GM21825 (cell line): Measurements from ENCODE around the gene ARHGAP32.

Source experiments
- ATAC-seq: cut with Tn5 transposase; IDR thresholded peaks from one replicate; pipeline ENCODE4 v1.9.1; 2021; ENCODE audit warnings: mild to moderate bottlenecking, moderate library complexity; ENCODE audit not compliant: unreplicated experiment

Gene ARHGAP32

GRCh38 chr11:128917144-128917724 is 274.9 kb downstream of the ARHGAP32 start:
- no peak for ATAC-seq

DNA sequence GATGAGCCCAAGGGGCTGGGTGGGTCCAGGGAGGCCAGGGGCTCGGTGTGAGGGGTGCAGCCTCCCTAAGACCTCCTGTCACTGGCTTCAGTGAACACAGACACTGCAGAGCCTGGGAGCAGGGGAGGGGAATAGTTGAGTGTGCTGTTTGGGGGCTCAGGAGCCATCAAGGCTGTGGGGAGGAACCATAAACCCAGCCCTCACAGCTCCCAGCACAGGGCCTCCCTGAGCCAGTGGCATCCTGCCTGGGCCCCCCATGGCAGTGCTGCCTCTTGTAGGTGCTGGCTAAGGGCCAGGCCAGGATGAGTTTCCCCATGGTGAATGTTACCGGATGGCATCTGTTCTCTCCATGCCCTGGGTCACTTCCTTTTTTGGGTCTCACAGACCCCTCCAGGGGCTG is 275.4 kb downstream of the ARHGAP32 start:
- no peak for ATAC-seq

DNA sequence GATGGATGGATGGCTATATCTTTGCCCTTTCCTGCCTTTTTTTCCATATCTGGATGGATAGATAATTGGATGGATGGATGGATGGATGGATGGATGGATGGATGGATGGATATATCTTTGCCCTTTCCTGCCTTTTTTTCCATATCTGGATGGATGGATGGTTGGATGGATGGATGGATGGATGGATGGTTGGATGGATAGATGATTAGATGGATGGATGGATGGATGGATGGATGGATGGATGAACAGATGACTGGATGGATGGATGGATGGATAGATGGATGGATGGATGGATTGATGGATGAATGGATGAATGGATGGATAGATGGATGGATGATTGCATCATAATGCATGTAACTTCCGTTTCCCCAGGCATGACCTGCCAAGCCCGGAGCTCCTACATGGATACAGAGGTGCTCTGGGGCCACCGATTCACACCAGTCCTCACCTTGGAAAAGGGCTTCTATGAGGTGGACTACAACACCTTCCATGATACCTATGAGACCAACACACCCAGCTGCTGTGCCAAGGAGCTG is 276.0 kb downstream of the ARHGAP32 start:
- ATAC-seq: no peak

DNA sequence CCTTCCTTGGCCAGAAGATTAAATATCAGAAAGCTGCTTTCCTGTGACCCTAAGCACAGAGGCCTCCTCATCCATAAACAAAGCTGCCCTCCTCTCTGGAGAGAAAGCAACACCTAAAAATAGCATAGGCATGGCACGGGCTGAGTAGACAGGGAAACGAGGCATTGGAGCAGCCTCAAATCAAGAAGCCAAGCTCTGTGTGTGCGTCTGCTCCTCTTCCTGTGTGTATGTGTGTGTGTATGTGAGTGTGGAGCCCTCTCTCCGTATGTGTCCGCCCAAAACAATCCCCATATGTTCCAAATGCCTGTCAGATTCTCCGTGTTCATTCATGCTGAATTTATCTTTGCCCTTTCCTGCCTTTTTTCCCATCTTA is 277.0 kb downstream of the ARHGAP32 start:
- no peak for ATAC-seq
